ENCODE measurements around the gene RNF213. TPM values are rescaled to one million over a fixed set of nuclear protein-coding genes. Genes with fewer than 3 reads are reported as not detected.
"Not testable (repeated sequence)": the region's sequence is repeated elsewhere in the genome, so short reads cannot be mapped to it uniquely, and the experiment has no call there.

RNF213 gene
- total RNA-seq, 2 donors from 2014 or later, result 546 to 651 TPM

DNA sequence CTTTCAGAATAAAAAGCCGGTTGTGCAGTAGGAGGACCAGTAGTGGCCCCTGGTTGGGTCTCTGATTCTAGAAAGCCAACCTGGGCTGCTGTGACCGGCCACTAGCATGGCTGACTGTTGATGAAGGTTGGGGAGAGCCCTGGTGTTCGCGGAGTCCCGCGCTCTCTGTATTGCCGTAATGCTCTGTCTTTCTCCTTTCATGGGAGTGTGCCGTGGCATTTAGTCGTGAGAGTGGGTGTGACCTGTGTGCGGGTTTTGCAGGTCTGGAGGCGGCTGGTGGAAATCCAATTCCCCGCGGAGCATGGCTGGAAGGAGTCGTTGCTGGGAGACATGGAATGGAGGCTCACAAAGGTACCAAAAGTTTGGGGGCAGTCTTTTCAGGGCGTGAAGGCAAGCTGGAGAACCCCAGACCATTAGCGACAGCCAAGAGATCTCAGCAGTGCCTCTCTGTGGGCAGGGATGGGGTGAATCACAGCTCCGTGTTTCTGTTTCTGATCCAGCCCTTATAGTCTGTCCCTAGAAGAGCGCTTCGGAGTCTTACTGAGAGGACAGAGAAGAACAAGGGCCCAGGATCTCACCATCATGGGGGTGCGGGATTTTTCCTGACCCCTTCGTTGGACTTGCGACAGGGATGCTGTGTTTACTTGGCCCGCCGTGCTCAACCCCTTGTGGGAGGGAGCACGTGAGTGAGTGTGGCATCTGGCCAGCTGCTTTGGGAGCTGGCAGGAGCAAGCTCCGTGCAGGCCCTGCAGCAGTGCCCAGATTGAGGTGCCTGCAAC, 56.5 kb downstream of the RNF213 start:
- no peak for DNase-seq
- Mint-ChIP-seq H3K4me1 (ENCODE audit: low read depth) (no peaks in the 10 kb centered on the region), H3K4me3 (no peak overlapping the region), H3K9me3 (peaks cover 0 to 2% of the 10 kb centered on the region in 2 donors), H3K27me3 (ENCODE audit: low read depth) (no peaks in the 10 kb centered on the region), H3K27ac (peak overlapping the region; percentile 8), H3K36me3 (ENCODE audit: insufficient read depth in 2 of 2) (peaks cover 22 to 54% of the 10 kb centered on the region in 2 donors)
- ATAC-seq (replicated peaks in 1 of 2), result no peak

GRCh38 chr17:80317706-80317980, 57.0 kb downstream of the RNF213 start:
- no peaks in the 10 kb centered on the region for H3K4me1 Mint-ChIP-seq (ENCODE audit: low read depth)
- peaks cover 0 to 2% of the 10 kb centered on the region in 2 donors for H3K9me3 Mint-ChIP-seq
- no peak overlapping the region for H3K4me3 Mint-ChIP-seq
- H3K36me3 Mint-ChIP-seq (ENCODE audit: insufficient read depth in 2 of 2), result peaks cover 23 to 55% of the 10 kb centered on the region in 2 donors
- ATAC-seq (replicated peaks in 1 of 2) (peak in 1 of 2 donors; percentile 23), DNase-seq (no peak)
- H3K27ac Mint-ChIP-seq, result peak overlapping the region; percentile 63
- no peaks in the 10 kb centered on the region for H3K27me3 Mint-ChIP-seq (ENCODE audit: low read depth)

- Mint-ChIP-seq H3K9me3 (peaks cover 0 to 2% of the 10 kb centered on the region in 2 donors), H3K27me3 (ENCODE audit: low read depth) (no peaks in the 10 kb centered on the region), H3K4me1 (ENCODE audit: low read depth) (no peaks in the 10 kb centered on the region), H3K27ac (peak overlapping the region; percentile 57), H3K4me3 (no peak overlapping the region), H3K36me3 (ENCODE audit: insufficient read depth in 2 of 2) (peaks cover 24 to 55% of the 10 kb centered on the region in 2 donors)
- ATAC-seq (replicated peaks in 1 of 2), result no peak
- DNase-seq, result no peak
Measured at GRCh38 chr17:80318166-80318565, 57.5 kb downstream of the RNF213 start.

DNA sequence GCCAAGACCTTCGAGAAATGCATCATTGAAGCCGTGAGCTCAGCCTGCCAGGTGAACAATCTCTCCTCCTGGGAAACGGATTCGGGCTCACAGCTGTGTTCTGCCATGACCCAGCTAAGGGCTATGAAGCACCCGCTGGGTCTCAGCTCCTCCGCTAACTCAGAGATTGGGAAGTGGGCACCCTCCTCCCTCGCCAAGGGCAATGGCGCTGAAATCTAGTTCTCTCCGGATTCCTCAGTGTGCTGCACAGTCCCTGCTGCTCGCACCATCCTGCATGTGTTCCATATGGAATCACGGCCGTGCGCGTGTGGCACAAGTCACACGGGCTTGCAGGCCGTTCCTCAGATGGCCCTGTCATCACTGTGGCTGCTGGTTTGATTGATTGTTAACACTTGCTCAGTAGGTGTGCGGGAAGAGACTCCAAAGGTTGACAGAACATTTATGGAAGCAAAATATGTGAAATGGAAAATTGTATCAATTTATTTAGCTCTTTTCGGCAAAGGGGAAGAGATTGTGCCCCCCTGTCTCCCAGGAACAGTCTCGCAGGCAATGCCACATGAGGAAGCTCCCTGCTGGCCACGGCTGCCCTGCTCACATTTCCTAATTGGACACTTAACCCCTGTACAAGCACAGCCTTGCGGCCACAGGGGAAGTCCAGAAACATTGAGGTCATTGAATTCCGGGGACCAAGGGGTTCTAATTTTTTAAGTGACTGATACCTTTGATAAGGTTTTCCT, 58.8 kb downstream of the RNF213 start:
- Mint-ChIP-seq H3K4me3 (no peak overlapping the region), H3K36me3 (ENCODE audit: insufficient read depth in 2 of 2) (peaks cover 22 to 63% of the 10 kb centered on the region in 2 donors), H3K27ac (peak overlapping the region; percentile 17), H3K4me1 (ENCODE audit: low read depth) (no peaks in the 10 kb centered on the region), H3K27me3 (ENCODE audit: low read depth) (no peaks in the 10 kb centered on the region), H3K9me3 (no peaks in the 10 kb centered on the region)
- DNase-seq, result no peak
- ATAC-seq (replicated peaks in 1 of 2), result peak; percentile 13 to 14

DNA sequence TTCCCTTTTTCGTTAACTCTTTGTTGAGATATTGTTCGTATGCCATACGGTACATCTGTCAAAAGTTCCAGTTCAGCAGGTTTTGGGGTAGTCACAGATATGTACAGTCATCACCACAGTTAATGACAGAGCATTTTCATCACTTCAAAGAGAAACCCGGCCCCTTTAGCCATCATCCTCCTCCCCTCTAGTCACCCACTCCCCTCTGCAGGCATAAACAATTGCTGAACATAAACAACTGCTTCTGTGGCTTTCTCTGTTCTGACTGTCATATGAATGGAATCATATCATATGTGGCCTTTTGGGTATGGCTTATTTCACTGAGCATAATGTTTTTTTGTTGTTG, 59.3 kb downstream of the RNF213 start:
- Mint-ChIP-seq H3K4me3 (no peak overlapping the region), H3K9me3 (no peaks in the 10 kb centered on the region), H3K27ac (peak overlapping the region; percentile 42), H3K27me3 (ENCODE audit: low read depth) (no peaks in the 10 kb centered on the region), H3K36me3 (ENCODE audit: insufficient read depth in 2 of 2) (peaks cover 24 to 68% of the 10 kb centered on the region in 2 donors), H3K4me1 (ENCODE audit: low read depth) (no peaks in the 10 kb centered on the region)
- ATAC-seq (replicated peaks in 1 of 2) (peak; percentile 28 to 46), DNase-seq (no peak)

DNA sequence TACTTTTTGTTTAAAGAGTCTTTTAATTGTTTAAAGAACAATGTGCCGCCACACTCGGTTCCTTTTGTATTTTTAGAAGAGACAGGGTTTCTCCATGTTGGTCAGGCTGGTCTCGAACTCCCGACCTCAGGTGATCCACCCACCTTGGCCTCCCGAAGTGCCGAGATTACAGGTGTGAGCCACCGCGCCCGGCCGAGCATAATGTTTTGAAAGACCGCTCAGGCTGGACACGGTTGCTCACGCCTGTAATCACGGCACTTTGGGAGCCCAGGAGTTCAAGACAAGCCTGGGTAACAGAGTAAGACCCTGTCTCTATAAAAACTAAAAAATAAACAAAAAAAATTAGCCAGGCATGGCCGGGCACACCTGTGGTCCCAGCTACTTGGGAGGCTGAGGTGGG, 59.8 kb downstream of the RNF213 start:
- H3K4me3 Mint-ChIP-seq, result no peak overlapping the region
- H3K27me3 Mint-ChIP-seq (ENCODE audit: low read depth), result no peaks in the 10 kb centered on the region
- no peak overlapping the region for H3K27ac Mint-ChIP-seq
- ATAC-seq (replicated peaks in 1 of 2), result no peak
- H3K36me3 Mint-ChIP-seq (ENCODE audit: insufficient read depth in 2 of 2), result peaks cover 27 to 71% of the 10 kb centered on the region in 2 donors
- H3K9me3 Mint-ChIP-seq, result no peaks in the 10 kb centered on the region
- DNase-seq, result no peak
- H3K4me1 Mint-ChIP-seq (ENCODE audit: low read depth), result no peaks in the 10 kb centered on the region

GRCh38 chr17:80322864-80323263, 62.2 kb downstream of the RNF213 start:
- H3K4me1 Mint-ChIP-seq (ENCODE audit: low read depth), result peaks cover 5% of the 10 kb centered on the region
- H3K27ac Mint-ChIP-seq, result peak overlapping the region; percentile 90

DNA sequence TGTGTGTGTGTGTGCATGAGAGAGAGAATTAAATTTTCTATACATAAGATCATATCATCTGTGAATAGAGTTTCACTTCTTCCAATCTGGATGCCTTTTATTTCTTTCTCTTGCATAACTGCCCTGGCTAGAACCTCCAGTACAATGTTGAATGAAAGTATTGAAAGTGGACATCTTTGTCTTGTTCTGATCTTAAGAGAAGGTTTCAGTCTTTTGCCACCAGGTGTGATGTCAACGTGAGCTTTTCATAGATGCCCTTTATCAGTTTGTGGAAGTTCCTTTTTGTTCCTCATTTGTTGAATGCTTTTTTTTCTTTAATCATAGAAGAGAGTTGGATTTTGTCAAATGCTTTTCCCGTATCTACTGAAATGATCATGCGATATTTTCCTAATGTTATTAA, 63.3 kb downstream of the RNF213 start:
- Mint-ChIP-seq H3K36me3 (ENCODE audit: insufficient read depth in 2 of 2) (peaks cover 32 to 77% of the 10 kb centered on the region in 2 donors), H3K4me1 (ENCODE audit: low read depth) (peaks cover 5% of the 10 kb centered on the region), H3K9me3 (no peaks in the 10 kb centered on the region), H3K27me3 (ENCODE audit: low read depth) (no peaks in the 10 kb centered on the region), H3K4me3 (no peak overlapping the region), H3K27ac (peak overlapping the region; percentile 49)
- ATAC-seq (replicated peaks in 1 of 2) (no peak), DNase-seq (no peak)

More at GRCh38 chr17:80322864-80323263, 62.2 kb downstream of the RNF213 start:
- H3K36me3 Mint-ChIP-seq (ENCODE audit: insufficient read depth in 2 of 2), result peaks cover 26 to 71% of the 10 kb centered on the region in 2 donors
- H3K27me3 Mint-ChIP-seq (ENCODE audit: low read depth), result no peaks in the 10 kb centered on the region
- no peak for ATAC-seq (replicated peaks in 1 of 2)
- DNase-seq, result no peak
- H3K9me3 Mint-ChIP-seq, result no peaks in the 10 kb centered on the region
- no peak overlapping the region for H3K4me3 Mint-ChIP-seq

GRCh38 chr17:80327518-80327917, 66.9 kb downstream of the RNF213 start:
- H3K27ac Mint-ChIP-seq, result peak overlapping the region; percentile 70
- no peak for ATAC-seq (replicated peaks in 1 of 2)
- H3K4me3 Mint-ChIP-seq, result no peak overlapping the region
- no peak for DNase-seq
- peaks cover 5% of the 10 kb centered on the region for H3K4me1 Mint-ChIP-seq (ENCODE audit: low read depth)
- no peaks in the 10 kb centered on the region for H3K9me3 Mint-ChIP-seq
- H3K36me3 Mint-ChIP-seq (ENCODE audit: insufficient read depth in 2 of 2), result peaks cover 44 to 84% of the 10 kb centered on the region in 2 donors
- no peaks in the 10 kb centered on the region for H3K27me3 Mint-ChIP-seq (ENCODE audit: low read depth)

DNA sequence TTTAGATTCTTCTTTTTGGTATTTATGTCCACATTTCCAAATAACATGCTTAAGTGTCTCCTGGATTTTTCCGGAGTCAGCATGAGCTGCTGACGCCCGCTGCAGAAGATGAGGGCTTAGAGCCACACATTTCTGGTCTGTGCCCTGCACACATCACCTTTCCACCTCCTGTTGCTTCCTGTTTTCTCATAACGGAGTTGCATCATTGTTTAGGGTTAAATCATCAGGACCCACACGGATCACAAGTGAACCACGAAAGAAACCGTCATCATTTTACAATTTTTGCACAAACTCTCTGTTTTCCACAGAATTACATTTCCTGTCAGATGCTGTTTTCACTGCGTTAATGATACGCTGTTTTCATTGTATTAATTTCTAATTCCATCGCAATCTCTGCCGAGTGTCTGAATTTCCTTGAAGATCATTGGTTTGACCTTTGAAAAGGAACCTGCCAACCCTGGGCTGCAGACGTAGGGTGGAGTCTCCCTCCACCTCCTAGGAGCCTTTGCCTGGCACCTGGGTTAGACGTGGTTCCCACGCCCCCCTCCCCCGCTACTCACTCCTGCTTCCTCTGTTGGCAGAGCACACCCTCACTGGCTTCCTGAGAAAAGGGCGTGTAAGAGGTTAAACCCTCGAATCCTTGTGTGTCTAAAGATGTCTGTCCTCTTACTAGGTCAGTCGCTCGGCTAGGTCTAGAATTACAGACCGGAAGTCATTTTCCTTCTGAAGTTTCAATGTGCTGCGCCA, 68.2 kb downstream of the RNF213 start:
- no peaks in the 10 kb centered on the region for H3K9me3 Mint-ChIP-seq
- H3K4me3 Mint-ChIP-seq, result peak overlapping the region in 1 of 2 donors; percentile 33
- no peaks in the 10 kb centered on the region for H3K27me3 Mint-ChIP-seq (ENCODE audit: low read depth)
- peak in 1 of 2 donors; percentile 59 for ATAC-seq (replicated peaks in 1 of 2)
- peaks cover 5% of the 10 kb centered on the region for H3K4me1 Mint-ChIP-seq (ENCODE audit: low read depth)
- DNase-seq, result no peak
- H3K27ac Mint-ChIP-seq, result peak overlapping the region; percentile 70
- peaks cover 40 to 75% of the 10 kb centered on the region in 2 donors for H3K36me3 Mint-ChIP-seq (ENCODE audit: insufficient read depth in 2 of 2)

DNA sequence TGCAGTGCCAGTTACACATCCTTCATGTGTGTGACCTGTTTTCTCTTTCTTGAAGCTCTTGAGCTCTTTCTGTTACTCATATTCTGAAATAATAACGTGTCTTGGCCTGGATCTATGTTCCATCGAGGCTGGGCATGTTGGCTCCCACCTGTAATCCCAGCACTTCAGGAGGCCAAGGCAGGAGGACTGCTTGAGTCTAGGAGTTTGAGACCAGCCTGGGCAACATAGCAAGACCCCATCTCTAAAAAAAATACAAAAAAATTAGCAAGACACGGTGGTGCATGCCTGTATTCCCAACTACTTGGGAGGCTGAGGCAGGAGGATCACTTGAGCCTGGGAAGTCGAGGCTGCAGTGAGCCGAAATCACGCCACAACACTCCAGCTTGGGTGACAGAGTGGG, 68.8 kb downstream of the RNF213 start:
- not testable (repeated sequence) for H3K9me3 Mint-ChIP-seq; H3K27me3 Mint-ChIP-seq (ENCODE audit: low read depth); ATAC-seq (replicated peaks in 1 of 2); H3K4me3 Mint-ChIP-seq; H3K4me1 Mint-ChIP-seq (ENCODE audit: low read depth); DNase-seq
- Mint-ChIP-seq H3K27ac (peak overlapping the region; percentile 70), H3K36me3 (ENCODE audit: insufficient read depth in 2 of 2) (peaks cover 42 to 70% of the 10 kb centered on the region in 2 donors)

DNA sequence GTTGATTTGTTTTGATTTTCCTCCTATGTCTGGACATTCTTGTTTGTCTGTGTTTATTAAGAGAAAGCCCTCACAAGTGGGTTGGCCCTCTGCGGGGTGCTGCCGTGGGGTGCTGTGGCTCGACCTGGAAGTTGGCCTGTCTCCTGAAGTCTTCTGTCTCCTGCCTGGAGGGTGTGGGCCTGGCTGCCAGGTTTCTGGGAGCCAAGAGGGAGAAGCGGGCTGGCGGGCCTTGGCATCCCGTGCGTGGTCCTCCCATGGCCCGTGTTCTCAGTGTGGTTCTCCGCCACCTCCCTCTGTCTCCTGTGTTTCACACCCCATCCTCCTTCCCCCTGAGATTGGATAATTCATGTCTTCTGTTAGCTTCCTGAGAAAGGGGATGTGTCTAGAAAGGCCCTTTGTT, 69.6 kb downstream of the RNF213 start:
- ATAC-seq (replicated peaks in 1 of 2) (no peak), DNase-seq (no peak)
- Mint-ChIP-seq H3K27ac (peak overlapping the region; percentile 20), H3K4me1 (ENCODE audit: low read depth) (peaks cover 5% of the 10 kb centered on the region), H3K9me3 (no peaks in the 10 kb centered on the region), H3K27me3 (ENCODE audit: low read depth) (no peaks in the 10 kb centered on the region), H3K36me3 (ENCODE audit: insufficient read depth in 2 of 2) (peaks cover 40 to 65% of the 10 kb centered on the region in 2 donors), H3K4me3 (no peak overlapping the region)

GRCh38 chr17:80330938-80331337, 70.3 kb downstream of the RNF213 start:
- H3K4me1 Mint-ChIP-seq (ENCODE audit: low read depth); ATAC-seq (replicated peaks in 1 of 2); H3K27me3 Mint-ChIP-seq (ENCODE audit: low read depth); H3K4me3 Mint-ChIP-seq; DNase-seq; H3K9me3 Mint-ChIP-seq: not testable (repeated sequence)
- Mint-ChIP-seq H3K36me3 (ENCODE audit: insufficient read depth in 2 of 2) (peaks cover 40 to 70% of the 10 kb centered on the region in 2 donors), H3K27ac (peak overlapping the region; percentile 44)

Data from activated T-cell treated with anti-CD3 and anti-CD28 coated beads, Interleukin-2, amount 50 U/mL, for 72 hours (primary cell).